ENCODE data around the gene INTS3.

Gene INTS3

GRCh38 chr1:153795330-153795837 lies 67.5 kb downstream of the INTS3 start:
- no peak for DNase-seq (ENCODE audit: low spot score)

- no peak for DNase-seq (ENCODE audit: low spot score)
These were observed 68.3 kb downstream of the INTS3 start for GRCh38 chr1:153795934-153796785.

DNA sequence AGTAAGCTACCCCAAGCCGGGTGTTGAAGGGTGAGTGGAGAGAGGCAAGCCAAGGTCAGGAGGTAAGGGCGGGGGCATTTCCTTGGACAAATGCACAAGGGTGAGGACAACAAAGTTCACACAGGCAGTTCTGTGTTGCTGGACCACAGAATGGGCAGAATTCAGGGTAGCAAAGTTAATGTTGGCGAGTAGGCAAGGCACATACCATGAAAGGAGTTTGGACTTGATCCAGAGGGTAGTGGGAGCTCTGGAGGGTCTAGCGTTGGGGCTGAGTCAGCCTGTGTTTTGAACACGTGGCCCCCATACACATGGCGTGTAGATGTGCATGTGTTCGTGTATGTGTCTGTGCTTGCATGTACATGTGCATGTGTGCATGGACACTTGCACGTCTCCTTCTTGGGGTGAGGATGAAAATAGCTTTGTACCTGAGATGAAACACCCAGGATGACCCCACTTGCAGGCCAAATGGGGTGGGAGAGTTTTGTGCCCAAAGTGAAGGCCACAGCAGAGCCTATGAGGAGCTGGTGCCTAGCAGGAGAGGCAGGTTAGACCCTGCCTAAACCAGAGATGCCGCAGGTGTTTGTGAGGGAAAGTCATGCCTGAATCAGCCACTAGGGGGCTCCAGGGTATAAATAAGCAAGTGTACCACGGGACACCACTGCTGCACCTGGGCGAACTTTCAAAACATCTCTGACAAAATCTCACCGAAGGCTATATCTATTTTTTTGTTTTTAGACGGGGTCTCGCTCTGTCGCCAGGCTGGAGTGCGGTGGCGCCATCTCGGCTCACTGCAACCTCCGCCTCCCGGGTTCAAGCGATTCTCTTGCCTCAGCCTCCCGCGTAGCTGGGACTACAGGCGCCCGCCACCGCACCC lies 69.2 kb downstream of the INTS3 start:
- no peak for DNase-seq (ENCODE audit: low spot score)

GRCh38 chr1:153798468-153798780 lies 70.6 kb downstream of the INTS3 start:
- no peak for DNase-seq (ENCODE audit: low spot score)

GRCh38 chr1:153799016-153799415 lies 71.2 kb downstream of the INTS3 start:
- no peak for DNase-seq (ENCODE audit: low spot score)

DNA sequence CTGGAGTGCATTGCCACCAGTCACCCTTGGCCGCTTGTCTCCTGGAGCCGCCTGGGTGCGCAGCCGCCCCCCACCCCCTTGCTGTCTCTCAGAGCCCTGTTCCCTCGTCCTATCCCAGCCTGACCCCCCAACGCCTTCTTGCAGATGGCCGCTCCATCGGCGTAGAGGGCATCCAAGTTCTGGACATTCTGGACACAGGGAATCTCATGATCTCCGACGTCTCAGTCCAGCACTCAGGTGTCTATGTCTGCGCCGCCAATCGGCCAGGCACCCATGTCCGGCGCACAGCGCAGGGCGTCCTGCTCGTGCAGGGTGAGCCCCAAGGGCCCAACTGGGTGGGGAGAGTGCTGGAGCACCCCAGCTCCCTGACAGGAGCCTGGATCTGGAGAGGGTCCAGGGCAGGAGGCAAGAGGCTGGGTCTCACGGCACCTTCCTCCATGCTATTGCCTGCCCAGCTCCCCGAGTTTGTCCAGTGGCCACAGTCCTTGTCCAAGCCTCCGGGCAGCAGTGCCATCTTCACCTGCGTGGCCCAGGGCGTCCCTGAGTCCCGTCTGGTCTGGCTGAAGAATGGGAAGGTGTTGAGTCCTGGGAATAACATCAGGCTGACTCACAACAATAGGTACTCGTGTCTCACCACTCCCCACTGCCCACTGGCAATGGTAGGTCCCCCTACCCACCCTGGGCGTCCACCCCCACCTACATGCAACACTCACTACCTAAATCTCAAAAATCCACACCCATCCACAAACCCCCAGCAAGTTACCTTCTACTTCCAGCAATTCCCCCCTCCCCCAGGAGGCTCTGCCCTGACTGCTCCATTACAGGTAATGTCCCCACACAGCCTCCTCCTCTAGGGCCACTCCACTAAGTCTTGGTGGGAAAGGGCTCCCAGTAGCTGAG lies 72.0 kb downstream of the INTS3 start:
- DNase-seq (ENCODE audit: low spot score): no peak

DNA sequence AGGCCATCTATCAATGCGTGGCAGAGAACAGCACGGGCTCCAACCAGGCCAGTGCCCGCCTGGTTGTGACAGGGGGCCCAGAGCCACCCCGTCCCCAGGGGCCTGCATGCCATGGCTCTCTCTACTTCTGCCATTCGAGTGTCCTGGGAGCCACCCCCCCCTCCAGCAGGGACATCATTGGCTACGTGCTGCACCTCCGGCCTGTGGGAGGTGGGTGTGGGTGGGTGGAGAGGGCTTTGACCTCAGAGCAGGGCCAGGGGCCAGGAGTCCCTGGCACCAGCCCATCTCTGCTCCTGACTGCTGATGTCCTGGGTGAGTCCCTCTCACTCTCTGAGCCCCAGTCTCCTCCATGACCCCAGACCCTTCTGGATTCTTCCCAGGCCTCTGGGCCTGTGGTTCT lies 72.7 kb downstream of the INTS3 start:
- no peak for DNase-seq (ENCODE audit: low spot score)

GRCh38 chr1:153801028-153801625 lies 73.3 kb downstream of the INTS3 start:
- DNase-seq (ENCODE audit: low spot score): no peak

DNA sequence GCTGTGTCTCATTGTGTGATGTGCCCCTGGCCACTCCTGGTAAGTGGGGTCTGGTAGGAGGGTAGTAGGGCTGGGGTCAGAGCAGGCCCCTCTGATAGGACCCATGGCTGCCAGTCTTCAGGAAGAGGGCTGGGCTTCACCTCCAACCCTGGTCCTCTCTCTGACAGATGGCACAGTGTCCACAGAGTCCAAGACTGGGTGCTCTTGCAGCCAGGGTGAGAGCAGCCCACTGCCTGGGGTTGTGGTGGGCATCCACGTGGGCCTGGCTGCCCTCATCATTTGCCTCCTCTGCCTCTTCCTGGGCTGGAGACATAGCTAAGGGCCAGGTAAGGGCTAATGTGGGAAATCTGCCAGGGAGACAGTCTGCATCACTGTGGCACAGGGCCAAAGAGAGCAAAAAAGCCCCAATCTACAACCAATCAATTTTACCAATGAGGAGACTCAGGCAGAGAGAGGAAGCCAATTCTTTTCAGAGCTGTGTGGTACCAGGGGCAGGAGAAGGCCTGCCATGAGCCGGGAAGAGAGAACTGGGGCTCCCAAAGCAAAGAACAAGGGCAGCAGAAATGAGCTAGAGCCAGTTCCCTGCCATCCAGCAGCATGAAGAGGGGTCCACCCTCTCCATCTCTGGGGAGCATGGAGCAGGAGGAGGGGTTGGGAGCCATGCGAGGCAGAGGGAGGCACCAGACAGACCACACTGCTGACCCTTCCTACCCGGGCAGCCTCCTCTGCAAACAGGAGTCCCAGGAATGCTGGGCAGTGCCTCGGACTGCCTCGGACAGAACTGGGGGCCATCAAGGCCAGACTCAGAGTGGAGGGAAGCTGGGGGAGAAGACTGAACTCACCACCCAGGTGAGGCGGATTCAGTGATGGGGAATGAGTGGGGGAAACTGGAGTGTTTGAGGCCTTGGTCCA lies 74.2 kb downstream of the INTS3 start:
- DNase-seq (ENCODE audit: low spot score): no peak

DNA sequence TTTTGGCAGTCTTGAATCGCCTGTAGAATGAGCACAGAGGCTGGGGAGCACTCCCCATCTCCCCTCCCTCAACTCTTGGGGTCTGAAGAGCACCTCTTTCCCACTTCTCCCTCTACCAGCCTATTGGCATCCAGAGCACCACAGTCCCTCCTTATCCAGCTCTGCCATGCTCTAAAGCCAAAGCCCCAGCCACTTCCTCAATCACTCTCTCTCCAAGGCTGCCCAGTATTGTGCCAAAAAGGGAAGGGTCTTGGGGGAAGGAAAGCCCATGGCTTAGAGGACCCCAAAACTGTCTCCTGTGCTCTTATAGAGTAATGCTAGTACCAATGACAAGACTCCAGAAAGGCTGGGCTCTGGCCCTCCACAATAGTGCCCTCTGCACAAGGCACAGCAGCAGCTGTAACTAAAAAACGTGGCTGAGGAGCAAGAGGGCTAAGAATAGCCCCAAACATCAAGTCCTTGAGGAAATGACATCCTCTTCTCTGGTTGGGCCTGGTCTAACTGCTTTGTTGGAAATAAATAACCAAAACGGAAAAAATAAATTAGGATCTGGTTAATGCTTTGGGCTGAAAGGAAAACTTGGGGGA lies 75.7 kb downstream of the INTS3 start:
- DNase-seq (ENCODE audit: low spot score): no peak

DNA sequence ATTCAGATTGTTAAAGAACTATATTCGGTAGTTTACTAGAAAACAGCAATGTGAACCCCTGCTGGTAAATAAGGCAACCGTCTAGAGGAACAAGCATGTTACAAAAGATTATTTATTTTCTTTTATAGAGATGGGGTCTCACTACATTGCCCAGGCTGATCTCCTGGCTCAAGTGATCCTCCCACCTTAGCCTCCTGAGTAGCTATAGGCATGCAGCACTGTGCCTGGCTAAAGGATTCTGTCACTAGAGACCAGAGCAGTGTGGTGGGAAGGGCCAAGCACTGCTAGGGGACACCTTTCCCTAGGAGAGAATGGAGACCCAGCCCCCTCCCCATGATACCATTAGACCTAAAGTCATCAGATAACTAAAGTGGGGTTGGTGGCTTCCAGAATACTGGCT lies 76.3 kb downstream of the INTS3 start:
- no peak for DNase-seq (ENCODE audit: low spot score)

DNA sequence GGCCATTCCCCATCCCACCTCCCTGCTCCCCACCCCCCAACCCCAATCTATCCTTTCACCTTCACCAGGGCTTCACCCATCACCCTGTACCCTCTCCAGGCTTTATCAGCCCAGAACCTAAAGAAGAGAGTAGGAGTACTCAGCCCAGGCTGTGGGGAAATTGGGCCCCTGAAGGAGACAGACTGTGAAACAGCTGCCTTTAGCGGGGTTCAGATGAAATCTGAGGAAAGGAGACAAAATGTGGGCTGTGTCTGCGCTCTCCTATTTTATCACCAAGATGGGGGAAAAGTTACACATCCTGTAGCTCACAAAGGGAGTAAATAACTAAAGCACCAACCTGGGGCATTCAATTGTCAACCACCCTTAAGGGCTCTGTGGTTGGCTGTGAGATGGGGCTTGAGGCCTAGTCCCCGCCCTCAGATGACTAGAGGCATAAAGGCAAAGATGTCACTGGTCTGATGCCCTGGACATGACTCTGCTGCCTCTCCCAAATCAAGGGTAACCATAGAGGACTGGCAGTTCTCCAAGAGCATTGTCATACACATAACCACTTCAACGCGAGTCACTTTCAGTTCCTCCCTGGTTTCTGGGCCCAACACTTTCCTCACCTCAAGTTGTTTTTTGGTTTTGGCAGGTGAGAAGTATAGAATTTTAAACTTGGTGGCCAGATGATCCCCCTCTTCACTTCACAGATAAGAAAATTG lies 77.3 kb downstream of the INTS3 start:
- no peak for DNase-seq (ENCODE audit: low spot score)

- DNase-seq (ENCODE audit: low spot score): no peak
These were observed 78.3 kb downstream of the INTS3 start for GRCh38 chr1:153805886-153806719.

- DNase-seq (ENCODE audit: low spot score): no peak
These were observed 88.5 kb downstream of the INTS3 start for GRCh38 chr1:153816283-153816889.

DNA sequence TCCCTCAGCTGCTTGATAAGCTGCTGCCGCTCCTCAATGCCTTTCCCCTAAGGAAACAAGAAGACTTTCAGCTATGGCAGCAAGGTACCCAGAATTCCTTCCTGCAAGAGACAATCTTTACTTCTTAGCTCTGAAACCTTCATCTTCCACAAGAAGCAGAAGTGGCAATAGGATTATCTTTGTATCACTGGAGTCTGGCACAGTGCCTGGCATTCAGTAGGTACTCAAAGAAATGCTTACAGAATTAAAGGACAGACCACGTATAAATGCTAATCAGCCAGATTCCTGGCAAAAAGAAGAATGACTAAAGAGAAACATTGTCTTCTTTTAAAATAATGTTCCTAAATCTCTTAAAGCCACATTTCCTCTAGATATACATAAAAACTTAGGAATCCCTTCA lies 91.0 kb downstream of the INTS3 start:
- DNase-seq (ENCODE audit: low spot score): no peak
